SK-N-SH (cell line): Measurements from ENCODE around the gene NT5C.

Experiments used
- CTCF ChIP-seq: fragments of 200-600 bp; sonication (generic); IDR thresholded peaks from 2 replicates; pipeline ENCODE4 v1.6.1; 2017; ENCODE audit warnings: antibody characterized with exemption, mild to moderate bottlenecking, moderate library complexity
- FOXJ3 ChIP-seq: sonication (generic); formaldehyde crosslinking; IDR thresholded peaks from 2 replicates; pipeline ENCODE4 v1.5.1; 2020; ENCODE audit warnings: mild to moderate bottlenecking, missing genetic modification reagents
- POLR2AphosphoS5 ChIP-seq: IDR thresholded peaks from 2 replicates; pipeline ENCODE4 v1.6.1; 2012; ENCODE audit warnings: low read depth, low read length
- RFX5 ChIP-seq: IDR thresholded peaks from 2 replicates; pipeline ENCODE4 v1.6.1; 2012; ENCODE audit warnings: mild to moderate bottlenecking, improper control_type of control experiment, low read length

- TF ChIP-seq CTCF (peak; percentile 74), POLR2AphosphoS5 (peak; percentile 92), FOXJ3 (CRISPR knock-in tag) (no peak), RFX5 (no peak)
Measured at GRCh38 chr17:75131278-75132017, at the start of gene NT5C.
